MCF 10A (cell line): Measurements from ENCODE around the gene ZNF800. TPM values are rescaled to one million over a fixed set of nuclear protein-coding genes. Genes with fewer than 3 reads are reported as not detected.
"Not testable (repeated sequence)": the region's sequence is repeated elsewhere in the genome, so short reads cannot be mapped to it uniquely, and the experiment has no call there.

Experiments used
- BruUV-seq: library from RNA; stranded (reverse); fragments of 400-500 nt; replicated peaks from 2 replicates; lab custom pipeline; 2021; lab: Mats Ljungman, UMichigan
- CTCF ChIA-PET: fragments of 300-600 bp; sonication (Branson Sonifier 250); formaldehyde crosslinking; extraction: SDS; loops from one replicate; lab custom pipeline; 2021; ENCODE audit warnings: antibody characterized with exemption, inconsistent platforms; lab: Yijun Ruan, JAX
- POLR2A ChIA-PET: fragments of 300-600, 350-650 bp; sonication (Branson Sonifier 250); formaldehyde crosslinking; extraction: SDS; loops from one replicate; lab custom pipeline; 2020; ENCODE audit warnings: antibody characterized with exemption, inconsistent platforms; lab: Yijun Ruan, JAX
- DNase-seq: peaks from one replicate; pipeline ENCODE4 v3.0.0-alpha.2; 2018; ENCODE audit not compliant: unreplicated experiment
- H3K27ac Mint-ChIP-seq: one replicate; pipeline ENCODE4 v1.8.0; 2022; ENCODE audit warnings: mild to moderate bottlenecking, low read depth, mixed read lengths; ENCODE audit not compliant: unreplicated experiment
- H3K27me3 Mint-ChIP-seq: one replicate; pipeline ENCODE4 v1.8.0; 2022; ENCODE audit warnings: mixed read lengths; ENCODE audit not compliant: insufficient read depth, unreplicated experiment
- H3K36me3 Mint-ChIP-seq: one replicate; pipeline ENCODE4 v1.8.0; 2022; ENCODE audit warnings: mild to moderate bottlenecking, moderate library complexity, mixed read lengths; ENCODE audit not compliant: insufficient read depth, unreplicated experiment
- H3K4me1 Mint-ChIP-seq: one replicate; pipeline ENCODE4 v1.8.0; 2022; ENCODE audit warnings: mixed read lengths; ENCODE audit not compliant: insufficient read depth, unreplicated experiment
- H3K4me3 Mint-ChIP-seq: one replicate; pipeline ENCODE4 v1.8.0; 2022; ENCODE audit warnings: mild to moderate bottlenecking, moderate library complexity, mixed read lengths; ENCODE audit not compliant: unreplicated experiment
- H3K9me3 Mint-ChIP-seq: one replicate; pipeline ENCODE4 v1.8.0; 2022; ENCODE audit warnings: mixed read lengths; ENCODE audit not compliant: unreplicated experiment
- CTCF ChIP-seq: fragments of 200-600 bp; IDR thresholded peaks from one replicate; pipeline ENCODE4 v1.8.0; 2022; ENCODE audit warnings: antibody characterized with exemption, mild to moderate bottlenecking; ENCODE audit not compliant: unreplicated experiment
- intact Hi-C: fragments of 100-400 bp; cut with micrococcal nuclease; formaldehyde crosslinking; loops from 2 replicates; pipeline ENCODE4 v1.14.1; 2022
- total RNA-seq: library from RNA; stranded (reverse); gene quantifications from 2 replicates; pipeline ENCODE4 v1.2.3, GENCODE V29; 2022

The ZNF800 gene
- total RNA-seq, 1 experiment from 2014 or later: 51.7 TPM

GRCh38 chr7:127437837-127438236, 45.3 kb upstream of the ZNF800 start:
- no TSS peak for BruUV-seq
- DNase-seq: peak; percentile 30
- Mint-ChIP-seq H3K27me3 (peaks cover 24% of the 10 kb centered on the region), H3K9me3 (no peaks in the 10 kb centered on the region), H3K27ac (no peak overlapping the region), H3K4me1 (peaks cover 8% of the 10 kb centered on the region), H3K4me3 (no peak overlapping the region), H3K36me3 (no peaks in the 10 kb centered on the region)
- ChIA-PET POLR2A (interaction anchor here (1.4 kb wide), 1 partner anchor 45 kb away, joined by 4 read pairs; the partner anchor contains the start of gene ZNF800), CTCF (interaction anchor here (0.8 kb wide), 1 partner anchor 285 kb away, joined by 3 read pairs; no protein-coding TSS in a partner anchor)
- intact Hi-C loops: no loop called here
- no peak for TF ChIP-seq CTCF

GRCh38 chr7:127437241-127437640, 44.7 kb upstream of the ZNF800 start:
- BruUV-seq: no TSS peak
- peaks cover 18% of the 10 kb centered on the region for H3K27me3 Mint-ChIP-seq
- ChIA-PET CTCF (no interaction called here), POLR2A (no interaction called here)
- H3K4me3 Mint-ChIP-seq: no peak overlapping the region
- no peak for TF ChIP-seq CTCF
- H3K4me1 Mint-ChIP-seq: peaks cover 8% of the 10 kb centered on the region
- H3K9me3 Mint-ChIP-seq: no peaks in the 10 kb centered on the region
- no peak for DNase-seq
- intact Hi-C loops: no loop called here
- H3K27ac Mint-ChIP-seq: no peak overlapping the region
- no peaks in the 10 kb centered on the region for H3K36me3 Mint-ChIP-seq

- CTCF ChIA-PET, BruUV-seq, H3K27ac Mint-ChIP-seq, DNase-seq, H3K4me1 Mint-ChIP-seq, POLR2A ChIA-PET, intact Hi-C loops, H3K9me3 Mint-ChIP-seq, H3K4me3 Mint-ChIP-seq, H3K36me3 Mint-ChIP-seq: not testable (repeated sequence)
- H3K27me3 Mint-ChIP-seq: peaks cover 32% of the 10 kb centered on the region
Observed at GRCh38 chr7:127429281-127429680, 36.8 kb upstream of the ZNF800 start.

GRCh38 chr7:127419196-127419595, 26.7 kb upstream of the ZNF800 start:
- Mint-ChIP-seq H3K9me3 (peaks cover 8% of the 10 kb centered on the region), H3K27me3 (peaks cover 6% of the 10 kb centered on the region), H3K27ac (no peak overlapping the region), H3K4me3 (no peak overlapping the region), H3K36me3 (no peaks in the 10 kb centered on the region), H3K4me1 (peaks cover 4% of the 10 kb centered on the region)
- POLR2A ChIA-PET: no interaction called here
- no peak for DNase-seq
- CTCF ChIA-PET: no interaction called here
- BruUV-seq: no TSS peak
- no peak for TF ChIP-seq CTCF
- intact Hi-C loops: no loop called here

GRCh38 chr7:127418459-127418858, 26.0 kb upstream of the ZNF800 start:
- CTCF ChIA-PET: no interaction called here
- DNase-seq: no peak
- BruUV-seq: no TSS peak
- peaks cover 5% of the 10 kb centered on the region for H3K4me1 Mint-ChIP-seq
- H3K27me3 Mint-ChIP-seq: no peaks in the 10 kb centered on the region
- no peak for TF ChIP-seq CTCF
- POLR2A ChIA-PET: no interaction called here
- no peak overlapping the region for H3K4me3 Mint-ChIP-seq
- H3K27ac Mint-ChIP-seq: no peak overlapping the region
- H3K36me3 Mint-ChIP-seq: no peaks in the 10 kb centered on the region
- intact Hi-C loops: no loop called here
- peaks cover 8% of the 10 kb centered on the region for H3K9me3 Mint-ChIP-seq
